ENCODE data around the gene TLDC2. TPM values are rescaled to one million over a fixed set of nuclear protein-coding genes. Genes with fewer than 3 reads are reported as not detected.

The TLDC2 gene
- total and polyA plus RNA-seq, 7 experiments from 2014 or later: 0.37 to 0.49 (median 0.40) TPM; not detected in 3

DNA sequence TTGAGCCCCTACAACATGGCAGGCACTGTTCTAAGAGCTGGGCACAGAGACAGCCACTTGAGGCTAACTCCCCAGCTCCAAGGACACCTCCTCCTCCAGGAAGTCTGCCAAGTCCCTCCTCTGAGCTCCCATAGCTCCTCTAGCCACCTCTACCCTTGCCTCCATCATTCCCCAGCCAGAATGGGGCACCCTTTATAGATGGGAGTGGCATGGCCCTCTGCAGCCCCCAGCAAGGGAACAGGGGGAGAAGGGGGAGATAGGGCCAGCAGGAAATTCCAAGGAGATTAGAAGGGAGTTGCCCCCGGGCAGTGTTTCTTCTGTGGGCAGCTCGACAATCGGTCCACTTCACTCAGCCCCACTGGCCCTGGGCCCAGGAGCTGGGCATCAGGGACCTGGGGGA, 19.7 kb upstream of the TLDC2 start:
- ATAC-seq (no peak), DNase-seq (no peak)
- intact Hi-C loops (cut with micrococcal nuclease): no loop called here
- no peaks in the 10 kb centered on the region for H3K9me3 Mint-ChIP-seq
- Histone ChIP-seq H3K4me1 (ENCODE audit: control insufficient read depth in 2 of 2, insufficient read depth in 2 of 2, low read length in 2 of 2) (peaks cover 0 to 21% of the 10 kb centered on the region in 2 donors), H3K36me3 (ENCODE audit: control insufficient read depth in 2 of 3, insufficient read depth in 3 of 3, low read length in 3 of 3) (no peaks in the 10 kb centered on the region), H3K27me3 (ENCODE audit: control insufficient read depth in 2 of 2, insufficient read depth in 2 of 2, low read length in 2 of 2) (no peaks in the 10 kb centered on the region), H3K9me3 (ENCODE audit: control insufficient read depth in 2 of 3, low read length in 3 of 3) (no peaks in the 10 kb centered on the region), H3K4me3 (ENCODE audit: low read length) (no peak overlapping the region), H3K27ac (ENCODE audit: low read depth, low read length) (no peak overlapping the region)
- peaks cover 0 to 8% (median 0%) of the 10 kb centered on the region in 5 donors for H3K27me3 Mint-ChIP-seq
- POLR2A ChIA-PET: interaction anchor here (0.6 to 1.0 kb wide), 5 partner anchors 21 to 209 kb away, joined by 3 to 4 read pairs (median 3); partner anchors contain the start of gene DSN1
- peaks cover 19 to 32% (median 23%) of the 10 kb centered on the region in 7 donors for H3K4me1 Mint-ChIP-seq
- H3K36me3 Mint-ChIP-seq: no peaks in the 10 kb centered on the region
- H3K27ac Mint-ChIP-seq: peak overlapping the region; percentile 3 to 72 (median 45)
- peak overlapping the region in 4 of 10 donors; percentile 52 to 65 (median 58) for H3K4me3 Mint-ChIP-seq
- CTCF ChIA-PET: interaction anchor here (0.5 to 1.5 kb wide), 5 partner anchors 20 to 853 kb away, joined by 3 to 5 read pairs (median 3); no protein-coding TSS in a partner anchor

- H3K4me1 Mint-ChIP-seq: peaks cover 21 to 32% (median 26%) of the 10 kb centered on the region in 7 donors
- ATAC-seq (peak; percentile 78), DNase-seq (peak in 7 of 9 donors; percentile 62 to 74 (median 68))
- H3K4me3 Mint-ChIP-seq: peak overlapping the region; percentile 0 to 58 (median 38)
- H3K9me3 Mint-ChIP-seq: no peaks in the 10 kb centered on the region
- ChIA-PET CTCF (interaction anchor here (0.6 to 1.5 kb wide), 4 partner anchors 21 to 854 kb away, joined by 3 to 5 read pairs (median 3); no protein-coding TSS in a partner anchor), POLR2A (interaction anchor here (0.7 to 1.0 kb wide), 4 partner anchors 21 to 136 kb away, joined by 3 read pairs; partner anchors contain the start of gene DSN1)
- Histone ChIP-seq H3K4me1 (ENCODE audit: control insufficient read depth in 2 of 2, insufficient read depth in 2 of 2, low read length in 2 of 2) (peaks cover 0 to 21% of the 10 kb centered on the region in 2 donors), H3K27ac (ENCODE audit: low read depth, low read length) (no peak overlapping the region), H3K4me3 (ENCODE audit: low read length) (no peak overlapping the region), H3K9me3 (ENCODE audit: control insufficient read depth in 2 of 3, low read length in 3 of 3) (no peaks in the 10 kb centered on the region), H3K36me3 (ENCODE audit: control insufficient read depth in 2 of 3, insufficient read depth in 3 of 3, low read length in 3 of 3) (no peaks in the 10 kb centered on the region), H3K27me3 (ENCODE audit: control insufficient read depth in 2 of 2, insufficient read depth in 2 of 2, low read length in 2 of 2) (no peaks in the 10 kb centered on the region)
- intact Hi-C loops (cut with micrococcal nuclease): no loop called here
- H3K27ac Mint-ChIP-seq: peak overlapping the region; percentile 3 to 72 (median 43)
- peaks cover 0 to 15% (median 0%) of the 10 kb centered on the region in 5 donors for H3K27me3 Mint-ChIP-seq
- peaks cover 0 to 1% (median 0%) of the 10 kb centered on the region in 5 donors for H3K36me3 Mint-ChIP-seq
These were observed 19.0 kb upstream of the TLDC2 start for GRCh38 chr20:36856691-36857635.

DNA sequence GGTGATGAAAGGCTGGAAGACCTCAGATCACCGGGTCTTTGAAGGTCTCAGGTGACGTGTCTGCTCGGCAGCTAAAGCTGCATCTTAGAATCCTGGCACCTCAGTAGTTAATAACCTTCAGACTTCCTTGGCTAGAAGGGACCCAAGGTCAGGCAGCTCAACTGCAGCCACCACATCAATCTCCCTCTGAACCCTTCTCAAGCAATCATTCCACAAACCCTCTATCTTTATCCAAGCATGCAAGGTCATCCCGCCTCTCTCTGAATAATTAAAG, 16.7 kb upstream of the TLDC2 start:
- Histone ChIP-seq H3K27ac (ENCODE audit: low read depth, low read length) (no peak overlapping the region), H3K27me3 (ENCODE audit: control insufficient read depth in 2 of 2, insufficient read depth in 2 of 2, low read length in 2 of 2) (no peaks in the 10 kb centered on the region), H3K36me3 (ENCODE audit: control insufficient read depth in 2 of 3, insufficient read depth in 3 of 3, low read length in 3 of 3) (no peaks in the 10 kb centered on the region), H3K4me1 (ENCODE audit: control insufficient read depth in 2 of 2, insufficient read depth in 2 of 2, low read length in 2 of 2) (peaks cover 0 to 21% of the 10 kb centered on the region in 2 donors), H3K4me3 (ENCODE audit: low read length) (no peak overlapping the region), H3K9me3 (ENCODE audit: control insufficient read depth in 2 of 3, low read length in 3 of 3) (no peaks in the 10 kb centered on the region)
- ATAC-seq: no peak
- H3K36me3 Mint-ChIP-seq: peaks cover 0 to 3% (median 0%) of the 10 kb centered on the region in 5 donors
- H3K4me3 Mint-ChIP-seq: peak overlapping the region in 1 of 10 donors; percentile 26
- POLR2A ChIA-PET: no interaction called here
- H3K27ac Mint-ChIP-seq: no peak overlapping the region
- intact Hi-C loops (cut with micrococcal nuclease): no loop called here
- CTCF ChIA-PET: no interaction called here
- H3K9me3 Mint-ChIP-seq: no peaks in the 10 kb centered on the region
- H3K4me1 Mint-ChIP-seq: peaks cover 21 to 32% (median 27%) of the 10 kb centered on the region in 7 donors
- H3K27me3 Mint-ChIP-seq: peaks cover 0 to 22% (median 0%) of the 10 kb centered on the region in 5 donors
- DNase-seq: no peak

- ChIA-PET POLR2A (no interaction called here), CTCF (no interaction called here)
- peaks cover 0 to 3% (median 0%) of the 10 kb centered on the region in 5 donors for H3K36me3 Mint-ChIP-seq
- no peak for DNase-seq
- H3K4me1 Mint-ChIP-seq: peaks cover 21 to 32% (median 29%) of the 10 kb centered on the region in 7 donors
- Histone ChIP-seq H3K36me3 (ENCODE audit: control insufficient read depth in 2 of 3, insufficient read depth in 3 of 3, low read length in 3 of 3) (no peaks in the 10 kb centered on the region), H3K4me1 (ENCODE audit: control insufficient read depth in 2 of 2, insufficient read depth in 2 of 2, low read length in 2 of 2) (peaks cover 0 to 21% of the 10 kb centered on the region in 2 donors), H3K4me3 (ENCODE audit: low read length) (no peak overlapping the region), H3K27me3 (ENCODE audit: control insufficient read depth in 2 of 2, insufficient read depth in 2 of 2, low read length in 2 of 2) (no peaks in the 10 kb centered on the region), H3K27ac (ENCODE audit: low read depth, low read length) (no peak overlapping the region), H3K9me3 (ENCODE audit: control insufficient read depth in 2 of 3, low read length in 3 of 3) (no peaks in the 10 kb centered on the region)
- H3K9me3 Mint-ChIP-seq: no peaks in the 10 kb centered on the region
- H3K27me3 Mint-ChIP-seq: peaks cover 0 to 26% (median 2%) of the 10 kb centered on the region in 5 donors
- intact Hi-C loops (cut with micrococcal nuclease): loop anchor here (5.0 to 10.0 kb wide), 3 partner anchors 33 to 248 kb away; no protein-coding TSS in a partner anchor
- ATAC-seq: no peak
- H3K4me3 Mint-ChIP-seq: peak overlapping the region in 1 of 10 donors; percentile 26
- H3K27ac Mint-ChIP-seq: peak overlapping the region in 1 of 9 donors; percentile 39
These were observed 16.1 kb upstream of the TLDC2 start for GRCh38 chr20:36859700-36860330.

DNA sequence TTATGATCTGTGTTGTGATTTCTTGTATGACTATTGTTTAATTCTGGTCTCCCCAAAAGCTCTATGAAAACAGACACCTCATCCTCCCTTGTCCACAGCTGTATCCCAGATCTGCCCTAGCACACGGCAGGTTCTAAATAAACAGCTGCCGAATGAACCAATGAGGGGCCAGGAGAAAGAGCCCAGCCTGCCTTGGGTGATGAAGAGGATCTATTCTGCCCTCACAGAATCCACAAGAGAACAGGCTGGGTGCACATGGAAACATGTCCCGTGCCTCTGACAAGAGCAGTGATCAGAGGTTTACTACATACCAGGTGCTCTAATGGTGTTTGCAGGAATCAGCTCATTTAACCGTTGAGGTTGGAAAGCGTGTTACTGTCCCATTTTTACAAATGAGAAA, 15.6 kb upstream of the TLDC2 start:
- H3K4me1 ChIP-seq (ENCODE audit: control insufficient read depth in 2 of 2, insufficient read depth in 2 of 2, low read length in 2 of 2): peaks cover 0 to 21% of the 10 kb centered on the region in 2 donors
- Mint-ChIP-seq H3K9me3 (no peaks in the 10 kb centered on the region), H3K4me1 (peaks cover 21 to 34% (median 31%) of the 10 kb centered on the region in 7 donors), H3K4me3 (peak overlapping the region in 7 of 10 donors; percentile 8 to 81 (median 63)), H3K36me3 (peaks cover 0 to 4% (median 0%) of the 10 kb centered on the region in 5 donors), H3K27me3 (peaks cover 0 to 31% (median 7%) of the 10 kb centered on the region in 5 donors), H3K27ac (peak overlapping the region in 2 of 9 donors; percentile 25 to 39)
- H3K36me3 ChIP-seq (ENCODE audit: control insufficient read depth in 2 of 3, insufficient read depth in 3 of 3, low read length in 3 of 3): no peaks in the 10 kb centered on the region
- no peaks in the 10 kb centered on the region for H3K27me3 ChIP-seq (ENCODE audit: control insufficient read depth in 2 of 2, insufficient read depth in 2 of 2, low read length in 2 of 2)
- H3K9me3 ChIP-seq (ENCODE audit: control insufficient read depth in 2 of 3, low read length in 3 of 3): no peaks in the 10 kb centered on the region
- no peak for ATAC-seq
- no peak overlapping the region for H3K4me3 ChIP-seq (ENCODE audit: low read length)
- CTCF ChIA-PET: interaction anchor here (0.5 kb wide), 1 partner anchor 24 kb away, joined by 3 read pairs; no protein-coding TSS in a partner anchor
- DNase-seq: no peak
- no peak overlapping the region for H3K27ac ChIP-seq (ENCODE audit: low read depth, low read length)
- POLR2A ChIA-PET: no interaction called here
- intact Hi-C loops (cut with micrococcal nuclease): loop anchor here (5.0 to 10.0 kb wide), 3 partner anchors 33 to 248 kb away; no protein-coding TSS in a partner anchor

Data from naive thymus-derived CD4-positive, alpha-beta T cell (primary cell).